Stimulated activated naive CD4-positive, alpha-beta T cell treated with Interleukin-2 at 50 U/mL for 16 hours (primary cell): ENCODE data around the gene HCRTR2.
"Not testable (repeated sequence)": the region's sequence is repeated elsewhere in the genome, so short reads cannot be mapped to it uniquely, and the experiment has no call there.

ENCODE experiments used
- DNase-seq: peaks from one replicate; lab custom pipeline; 2025; lab: John Stamatoyannopoulos, UW

Gene HCRTR2

DNA sequence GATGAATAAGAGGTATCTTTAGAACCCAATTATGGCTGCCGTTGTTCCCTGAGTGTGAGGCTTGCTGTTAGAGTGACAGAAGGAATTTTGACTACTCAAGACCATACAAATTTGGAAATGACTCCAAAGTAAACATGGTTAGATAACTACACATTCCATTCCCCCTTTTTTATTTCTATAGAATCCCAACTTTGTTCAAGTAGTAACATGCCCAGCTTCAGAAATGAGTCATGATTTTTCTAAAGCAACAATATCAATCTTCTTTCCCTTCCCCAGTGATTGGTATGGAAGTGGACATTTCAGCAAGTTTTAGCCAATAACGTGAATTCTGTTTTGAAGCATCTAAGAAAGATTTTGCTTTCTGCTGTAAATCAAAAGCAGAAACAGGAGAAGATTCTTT is 37.8 kb downstream of the HCRTR2 start:
- DNase-seq = no peak

DNA sequence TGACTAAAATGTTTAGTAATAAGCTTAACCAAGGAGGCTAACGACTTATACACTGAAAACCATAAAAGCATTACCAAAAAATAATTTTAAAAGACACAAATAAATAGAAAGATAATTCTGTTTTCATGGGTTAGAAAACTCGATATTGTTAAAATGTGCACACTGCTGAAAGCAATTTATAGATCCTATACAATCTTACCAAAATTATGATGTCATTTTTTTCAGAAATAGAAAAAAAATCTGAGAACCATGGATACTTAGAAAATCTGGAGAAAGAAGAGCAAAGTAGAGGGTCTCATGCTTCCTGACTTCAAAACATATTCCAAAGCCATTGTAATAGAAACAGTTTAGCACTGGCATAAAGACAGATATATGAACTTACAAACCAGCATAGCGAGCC is 46.6 kb downstream of the HCRTR2 start:
- DNase-seq = no peak

DNA sequence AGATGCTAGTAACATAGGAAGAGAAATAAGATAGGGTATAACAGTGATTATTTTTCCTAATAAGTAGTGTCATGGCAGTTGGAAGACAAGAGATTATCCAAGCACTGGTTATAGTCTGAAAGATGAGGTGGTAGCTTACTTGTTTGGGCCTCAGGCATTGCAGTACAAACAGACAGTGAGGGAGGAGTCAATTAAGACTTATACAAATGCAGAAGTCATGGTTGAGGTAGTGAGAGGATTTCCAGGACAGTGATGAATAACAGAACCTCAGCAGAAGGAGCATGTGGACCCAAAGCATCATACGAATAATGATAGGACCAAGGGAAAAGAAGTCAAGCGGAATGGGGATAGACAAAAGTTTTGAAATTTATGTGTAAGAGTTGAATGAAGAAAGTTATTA is 53.5 kb downstream of the HCRTR2 start:
- no peak for DNase-seq

DNA sequence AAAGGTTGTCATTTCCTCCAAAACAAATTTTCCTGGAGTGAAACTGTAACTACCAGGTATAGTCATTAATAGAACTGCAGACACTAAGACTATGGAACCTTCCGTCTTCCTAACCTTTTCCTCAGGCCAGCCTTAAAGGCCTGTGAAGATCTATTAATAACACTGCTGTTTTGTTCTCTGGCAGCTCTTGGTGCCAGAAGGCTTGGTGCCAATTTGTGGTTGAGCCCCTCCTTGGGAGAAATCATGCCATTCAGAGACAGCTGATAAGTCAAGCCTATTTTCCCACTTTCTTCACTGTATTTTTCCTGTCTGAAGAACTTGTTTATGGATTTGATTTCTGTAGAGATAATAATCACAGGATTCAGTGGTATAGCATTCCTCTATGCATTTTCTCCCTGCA is 64.8 kb downstream of the HCRTR2 start:
- DNase-seq = no peak

DNA sequence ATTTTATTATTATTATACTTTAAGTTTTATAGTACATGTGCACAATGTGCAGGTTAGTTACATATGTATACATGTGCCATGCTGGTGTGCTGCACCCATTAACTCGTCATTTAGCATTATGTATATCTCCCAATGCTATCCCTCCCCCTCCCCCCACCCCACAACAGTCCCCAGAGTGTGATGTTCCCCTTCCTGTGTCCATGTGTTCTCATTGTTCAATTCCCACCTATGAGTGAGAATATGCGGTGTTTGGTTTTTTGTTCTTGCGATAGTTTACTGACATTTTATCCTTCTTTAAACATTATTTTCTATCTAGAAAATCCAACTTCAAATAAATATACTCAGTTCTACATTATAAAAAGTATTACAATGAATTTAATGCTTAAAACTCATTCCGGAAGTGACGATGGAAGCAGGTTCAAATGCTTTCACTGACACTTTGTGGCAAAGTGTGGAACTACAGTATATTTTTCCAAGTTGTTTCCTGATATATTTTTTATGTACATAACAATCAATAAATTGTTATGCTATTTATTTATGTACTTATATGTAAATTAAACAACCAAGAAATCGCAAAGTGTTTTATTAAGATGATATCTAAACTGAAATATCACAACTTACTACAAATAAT is 66.8 kb downstream of the HCRTR2 start:
- not testable (repeated sequence) for DNase-seq

DNA sequence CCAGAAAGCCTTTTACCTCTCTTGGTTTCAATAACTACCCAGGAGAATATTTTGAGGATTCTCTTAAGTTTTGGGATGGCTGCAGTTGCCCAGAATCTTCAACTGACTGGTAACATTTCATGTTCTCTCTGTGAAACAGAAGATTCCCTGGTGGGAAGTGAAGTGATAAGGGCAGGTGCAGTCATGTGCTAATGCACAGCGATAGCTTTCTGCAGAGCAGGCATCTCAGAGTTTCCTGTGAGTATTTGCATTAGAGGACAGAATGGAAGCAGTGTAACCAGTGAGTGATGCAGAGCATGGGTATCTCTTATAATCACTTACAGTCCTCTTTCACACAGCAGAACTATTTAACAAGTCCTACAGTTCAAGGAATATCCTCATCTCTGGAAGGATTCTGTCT is 76.1 kb downstream of the HCRTR2 start:
- DNase-seq = no peak

DNA sequence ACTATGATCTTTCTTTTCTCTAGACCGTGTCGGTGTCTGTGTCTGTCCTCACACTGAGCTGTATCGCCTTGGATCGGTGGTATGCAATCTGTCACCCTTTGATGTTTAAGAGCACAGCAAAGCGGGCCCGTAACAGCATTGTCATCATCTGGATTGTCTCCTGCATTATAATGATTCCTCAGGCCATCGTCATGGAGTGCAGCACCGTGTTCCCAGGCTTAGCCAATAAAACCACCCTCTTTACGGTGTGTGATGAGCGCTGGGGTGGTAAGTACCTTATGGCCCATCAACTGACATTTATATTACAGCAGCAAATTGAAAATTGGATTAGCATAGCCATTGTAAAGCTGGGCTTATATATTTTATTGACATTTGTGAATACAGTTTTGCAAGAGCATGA is 80.8 kb downstream of the HCRTR2 start:
- no peak for DNase-seq

DNA sequence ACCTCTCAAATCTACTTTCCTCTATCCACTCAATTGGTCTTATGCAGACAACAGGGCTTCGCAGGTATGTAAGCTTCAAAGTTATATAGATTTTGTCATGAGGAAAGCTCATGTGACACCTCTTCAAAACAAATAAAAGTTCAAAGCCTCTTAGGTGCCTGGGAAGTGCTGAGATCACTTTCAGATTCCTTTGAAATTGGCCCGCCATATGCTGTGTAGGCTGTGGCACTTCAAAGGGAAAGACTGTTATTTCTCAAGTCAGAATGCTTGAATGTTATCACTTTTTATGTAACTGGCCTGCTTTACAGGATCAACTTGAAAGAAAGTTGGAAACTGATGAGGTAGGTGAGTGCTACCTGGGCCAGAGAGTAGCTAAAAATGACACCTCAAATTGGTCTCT is 85.9 kb downstream of the HCRTR2 start:
- DNase-seq = no peak

DNA sequence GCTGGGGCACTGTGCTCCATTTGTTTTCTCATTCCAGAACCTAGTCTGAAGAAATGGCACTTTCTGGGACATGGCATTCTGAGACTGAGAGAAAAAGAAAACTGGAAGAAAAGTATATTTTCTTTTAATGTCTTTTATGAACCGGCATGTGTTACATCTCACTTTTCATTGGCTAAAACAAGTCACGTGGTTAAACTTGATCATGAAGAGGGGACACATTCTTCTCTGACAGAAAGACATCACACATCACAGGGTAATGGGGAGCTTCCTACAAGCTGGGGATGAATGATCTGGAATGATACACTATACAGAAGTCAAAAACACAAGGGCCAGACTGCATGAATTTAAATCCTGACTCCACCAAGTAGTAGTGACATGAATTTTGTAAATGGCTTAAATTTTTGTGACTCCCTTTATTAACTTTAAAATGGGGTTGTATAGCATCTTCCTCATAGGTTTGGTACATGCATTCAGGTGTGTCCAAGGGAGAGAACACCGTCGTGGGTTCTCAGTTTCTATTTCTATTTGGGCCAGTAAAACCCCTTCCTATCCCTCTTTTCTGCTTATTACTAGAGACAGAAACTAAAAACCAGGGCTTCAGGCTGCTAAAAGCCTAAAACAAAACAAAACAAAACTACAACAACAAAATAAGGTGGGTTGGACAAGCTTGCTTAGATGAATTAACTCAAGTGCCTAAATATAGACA is 91.2 kb downstream of the HCRTR2 start:
- no peak for DNase-seq

DNA sequence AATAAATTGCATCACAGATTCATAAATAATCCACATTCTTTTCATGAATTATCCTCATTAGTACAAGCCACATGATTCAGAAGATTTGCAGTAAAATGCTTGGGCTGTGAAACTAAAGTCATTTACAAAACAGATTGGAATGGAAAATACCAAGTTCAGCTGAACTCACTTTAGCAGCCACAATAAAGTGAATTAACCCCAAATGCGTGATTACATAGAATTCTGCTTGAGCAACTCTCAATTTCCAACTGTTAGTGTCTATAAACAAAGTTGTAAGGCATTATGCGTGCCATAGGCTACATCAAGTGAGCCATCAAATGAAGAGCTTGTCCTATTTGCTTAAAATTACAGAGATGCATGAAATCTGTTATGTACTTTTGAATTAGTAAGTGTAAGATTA is 92.6 kb downstream of the HCRTR2 start:
- DNase-seq = no peak

DNA sequence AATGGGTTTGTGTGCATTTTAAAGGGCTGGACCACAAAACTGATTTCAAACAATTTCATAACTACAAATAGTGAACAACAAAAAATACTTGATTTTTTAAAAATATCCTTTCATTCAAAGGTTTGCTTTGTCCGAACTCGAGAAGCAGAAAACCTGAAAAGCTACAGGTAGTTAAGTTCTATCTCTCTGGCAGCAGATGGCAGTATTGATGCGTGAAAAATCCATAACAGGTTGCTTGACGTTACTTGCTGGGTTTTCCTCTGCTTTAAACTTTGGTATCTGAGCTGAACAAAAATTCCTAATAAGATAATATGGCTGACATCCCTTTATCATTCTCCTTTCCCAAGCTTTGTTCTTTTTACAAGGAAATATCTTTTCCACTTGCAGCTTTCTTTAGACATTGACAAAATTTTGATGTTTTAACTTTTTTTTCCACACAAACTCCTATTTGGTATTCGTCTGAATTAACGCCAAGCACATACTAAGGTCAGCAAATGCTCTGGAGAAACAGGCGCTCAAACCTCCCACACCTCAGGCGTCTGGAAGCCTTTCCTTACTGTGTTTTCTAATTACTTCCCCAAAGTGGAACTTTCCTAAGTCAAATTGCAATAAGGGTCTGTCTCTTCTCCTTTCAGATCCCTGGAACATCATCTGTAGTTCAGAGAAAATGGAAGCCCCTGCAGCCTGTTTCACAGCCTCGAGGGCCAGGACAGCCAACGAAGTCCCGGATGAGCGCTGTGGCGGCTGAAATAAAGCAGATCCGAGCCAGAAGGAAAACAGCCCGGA is 102.6 kb downstream of the HCRTR2 start:
- no peak for DNase-seq

DNA sequence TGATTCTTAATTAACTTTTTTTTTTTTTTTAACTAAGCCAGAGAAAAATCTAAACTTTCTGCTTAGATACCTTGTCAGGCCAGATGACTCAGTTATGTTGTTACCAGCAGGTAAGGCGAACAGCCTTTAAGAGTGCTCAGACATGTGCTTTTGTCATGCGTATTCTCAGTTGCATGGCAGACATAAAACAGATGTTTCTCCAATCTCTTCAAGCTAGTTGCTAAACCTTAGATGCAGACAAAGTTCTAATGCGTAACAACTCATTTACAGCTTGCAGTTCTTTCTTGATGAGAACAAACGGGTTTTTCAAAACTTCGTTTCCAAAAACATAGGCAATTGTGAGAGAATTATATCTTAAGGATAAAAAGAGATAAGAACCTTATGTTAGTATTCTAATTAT is 103.3 kb downstream of the HCRTR2 start:
- no peak for DNase-seq

DNA sequence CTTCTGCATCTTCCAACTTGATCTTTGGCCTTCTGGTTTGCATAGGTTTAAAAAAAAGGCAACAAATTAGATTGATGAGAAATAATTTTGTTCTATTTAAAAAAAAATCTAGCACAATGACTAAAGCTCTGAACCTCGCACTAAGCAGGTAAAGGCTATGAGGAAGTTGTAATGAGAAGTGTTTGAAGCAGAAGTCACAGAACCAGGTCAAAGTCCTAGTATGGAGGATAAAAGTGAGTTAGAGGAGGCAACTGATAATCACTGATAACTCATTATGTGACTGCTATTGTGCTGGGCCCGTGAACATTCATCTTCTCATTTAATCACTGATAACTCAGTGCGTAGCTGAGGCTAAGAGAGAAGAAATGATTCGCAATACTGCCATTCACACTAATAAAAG is 106.9 kb downstream of the HCRTR2 start:
- DNase-seq = no peak

DNA sequence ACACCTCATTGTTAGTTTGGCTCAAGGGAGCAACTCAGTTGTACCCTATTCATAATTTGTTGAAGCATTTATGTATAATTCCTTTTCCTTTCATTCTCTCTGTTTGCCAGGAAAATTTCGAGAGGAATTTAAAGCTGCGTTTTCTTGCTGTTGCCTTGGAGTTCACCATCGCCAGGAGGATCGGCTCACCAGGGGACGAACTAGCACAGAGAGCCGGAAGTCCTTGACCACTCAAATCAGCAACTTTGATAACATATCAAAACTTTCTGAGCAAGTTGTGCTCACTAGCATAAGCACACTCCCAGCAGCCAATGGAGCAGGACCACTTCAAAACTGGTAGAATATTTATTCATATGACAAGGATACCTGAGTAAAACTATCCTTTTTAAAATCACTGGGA is 107.8 kb downstream of the HCRTR2 start:
- no peak for DNase-seq

DNA sequence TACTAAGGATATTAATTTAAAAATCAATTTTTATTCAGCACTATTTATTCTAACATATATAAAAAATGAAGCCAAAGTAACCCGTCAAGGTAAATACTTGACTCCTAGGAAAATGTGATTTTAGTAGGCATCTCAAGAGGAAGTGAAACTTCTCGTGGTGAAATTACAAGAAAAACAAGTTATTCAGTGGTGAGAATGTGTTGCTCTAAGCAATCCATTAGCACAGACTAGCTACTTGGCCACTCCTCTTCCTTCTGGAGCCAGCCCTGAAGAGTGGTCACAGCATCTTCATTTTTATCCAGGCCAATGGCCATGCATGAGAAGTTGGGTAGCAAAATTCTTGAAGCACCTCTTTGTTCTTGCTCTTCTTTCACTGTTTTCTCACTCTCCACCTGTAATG is 112.5 kb downstream of the HCRTR2 start:
- DNase-seq = no peak

DNA sequence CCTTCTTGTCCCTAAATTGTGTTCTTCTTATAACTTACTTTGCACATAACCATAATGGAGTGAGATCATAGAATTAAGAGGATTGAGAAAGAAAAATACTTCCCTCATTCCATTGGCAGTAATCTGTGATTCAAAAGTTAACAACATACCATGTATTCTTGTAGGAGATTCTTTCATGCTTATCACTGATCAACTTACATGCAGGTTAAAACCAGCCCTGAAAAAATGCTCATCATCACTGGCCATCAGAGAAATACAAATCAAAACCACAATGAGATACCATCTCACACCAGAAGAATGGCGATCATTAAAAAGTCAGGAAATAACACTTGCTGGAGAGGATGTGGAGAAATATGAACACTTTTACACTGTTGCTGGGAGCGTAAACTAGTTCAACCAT is 116.4 kb downstream of the HCRTR2 start:
- no peak for DNase-seq

DNA sequence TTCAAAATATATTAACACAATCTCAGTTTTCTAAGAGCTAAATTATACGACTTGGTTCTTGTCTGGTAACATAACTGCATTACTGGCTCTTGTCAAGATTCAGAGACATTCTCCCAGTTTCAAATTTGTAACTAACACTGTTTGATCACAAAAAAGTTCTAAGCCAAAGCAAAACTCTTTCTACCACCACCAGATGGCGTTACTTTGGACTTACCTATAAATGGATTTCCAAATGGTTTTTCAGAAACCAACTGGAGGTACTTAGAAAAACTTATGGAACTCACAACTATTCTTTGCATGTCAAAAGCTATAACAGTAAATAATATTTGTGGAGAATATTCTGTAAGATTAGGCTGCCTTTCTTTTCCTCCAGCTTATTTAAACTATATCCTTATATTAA is 118.8 kb downstream of the HCRTR2 start:
- no peak for DNase-seq

DNA sequence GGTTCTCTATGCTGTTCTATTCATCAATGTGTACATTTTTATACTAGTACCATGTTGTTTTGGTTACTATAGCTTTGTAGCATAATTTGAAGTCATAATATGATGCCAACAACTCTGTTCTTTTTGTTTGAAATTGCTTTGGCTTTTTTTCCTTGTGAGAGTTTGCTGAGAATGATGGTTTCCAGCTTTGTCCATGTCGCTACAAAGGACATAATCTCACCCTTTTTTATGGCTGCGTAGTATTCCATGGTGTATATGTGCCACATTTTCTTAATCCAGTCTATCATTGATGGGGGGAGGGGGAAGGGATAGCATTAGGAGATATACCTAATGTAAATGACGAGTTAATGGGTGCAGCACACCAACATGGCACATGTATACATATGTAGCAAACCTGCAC is 122.9 kb downstream of the HCRTR2 start:
- DNase-seq = not testable (repeated sequence)

DNA sequence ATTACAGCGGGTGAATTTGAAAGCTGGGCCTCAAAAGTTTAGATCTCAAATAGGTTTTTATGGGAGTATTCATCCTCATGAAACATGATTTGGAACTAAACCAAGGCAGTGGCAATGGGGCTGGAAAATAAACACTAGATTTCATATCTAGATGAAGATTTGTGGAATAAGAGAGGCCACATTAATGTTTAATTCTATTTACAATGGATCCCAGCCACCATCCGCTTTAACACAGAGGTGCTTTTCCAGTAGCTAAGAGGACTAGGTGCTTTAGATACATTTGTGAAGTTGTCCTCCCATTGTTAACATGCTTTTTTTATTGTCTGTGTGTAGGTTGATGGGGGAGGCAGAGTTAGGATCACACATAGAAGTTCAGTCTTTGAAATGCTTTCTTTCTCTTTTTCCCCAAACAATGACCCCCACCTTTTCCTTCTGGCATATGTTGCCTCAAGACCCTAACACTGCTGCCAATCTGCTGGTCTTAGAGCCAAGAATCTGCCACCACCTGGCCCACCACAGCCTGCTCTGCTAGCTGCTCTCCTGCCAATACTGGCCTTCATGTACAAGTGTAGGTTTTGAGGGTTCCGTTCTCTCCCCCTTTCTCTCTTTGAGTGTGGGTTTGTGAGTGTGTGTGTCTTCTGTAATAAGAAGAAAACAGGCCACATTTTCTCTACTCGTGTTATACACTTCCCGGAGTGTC is 125.1 kb downstream of the HCRTR2 start:
- DNase-seq = no peak

DNA sequence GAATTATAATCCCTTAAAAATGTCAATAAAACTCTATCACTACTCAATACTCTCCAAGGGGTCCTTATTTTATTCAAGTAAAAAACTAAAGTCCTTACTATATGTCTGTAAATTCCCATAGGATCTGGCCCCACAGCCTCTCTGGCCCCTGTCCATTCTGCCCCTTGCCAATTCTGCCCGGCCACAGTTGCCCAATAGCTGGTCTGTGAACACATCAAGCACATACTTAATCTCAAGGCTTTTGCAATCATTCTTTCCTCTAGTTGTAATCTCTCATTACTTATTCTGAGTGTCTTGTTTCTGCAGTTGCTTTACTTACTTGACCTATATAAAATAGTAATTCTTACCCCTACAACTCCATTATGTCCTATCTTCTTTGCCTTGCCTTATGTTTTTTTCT is 130.4 kb downstream of the HCRTR2 start:
- DNase-seq = no peak

DNA sequence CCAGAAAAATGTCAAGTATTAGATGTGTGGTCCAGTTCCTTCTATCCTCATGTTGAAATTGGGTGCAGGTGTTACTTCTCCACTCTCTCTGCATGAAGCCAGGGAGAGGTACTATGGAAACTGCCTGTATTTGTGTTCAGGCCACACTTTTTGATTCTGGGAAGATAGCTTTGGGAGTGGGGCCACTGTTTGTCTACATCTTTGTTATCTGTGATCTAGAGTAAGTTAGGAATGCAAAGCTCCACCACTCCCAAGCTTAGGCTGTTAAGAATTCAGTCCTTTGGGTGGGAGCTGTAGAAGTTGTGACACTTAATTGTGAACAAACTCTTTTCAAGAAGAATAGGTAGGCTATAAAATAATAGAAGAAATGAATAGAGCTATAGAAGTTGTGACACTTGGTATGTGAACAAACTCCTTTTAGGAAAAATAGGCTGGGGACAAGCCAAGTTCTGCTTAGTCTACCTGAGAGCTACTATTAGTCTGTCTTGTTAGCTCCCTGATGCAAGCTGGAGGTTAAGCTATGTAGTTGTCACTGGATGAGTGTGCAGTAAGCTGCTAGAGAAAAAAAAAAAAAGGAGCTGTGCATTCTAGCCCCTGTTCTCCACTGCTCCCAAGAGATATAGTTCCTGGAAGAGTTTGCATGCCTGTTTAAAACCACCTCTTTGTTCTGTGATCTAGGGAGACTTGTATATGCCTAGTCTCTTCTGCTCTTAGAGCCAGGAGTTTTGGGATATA is 145.8 kb downstream of the HCRTR2 start:
- no peak for DNase-seq

DNA sequence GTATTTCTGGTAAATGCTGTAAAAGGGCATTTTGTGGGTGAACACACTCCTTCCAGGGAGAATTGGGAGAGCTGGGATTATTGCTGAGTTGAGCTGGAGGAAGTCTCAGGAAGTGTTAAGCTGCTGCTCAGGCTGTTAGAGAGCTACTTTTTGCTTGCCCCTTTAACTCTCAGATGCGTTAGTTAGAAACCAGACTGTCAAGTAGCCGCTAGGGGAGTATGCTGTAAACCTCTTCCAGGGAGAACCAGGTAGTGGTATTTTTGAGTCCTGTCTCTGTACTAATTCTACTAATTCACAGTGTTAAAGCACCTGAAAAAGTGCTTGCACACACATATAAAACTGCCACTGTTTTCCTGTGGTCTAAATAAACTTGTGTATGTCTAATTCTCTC is 146.4 kb downstream of the HCRTR2 start:
- no peak for DNase-seq
